Pulmonary artery endothelial cell (primary cell): ENCODE results near the gene NSG1. TPM values are rescaled to one million over a fixed set of nuclear protein-coding genes. Genes with fewer than 3 reads are reported as not detected.
A peak's percentile ranks its signal among the peaks of the same experiment; 100 is the strongest.

ENCODE experiments used
- DNase-seq: peaks from one replicate; pipeline ENCODE4 v3.0.0-alpha.2; 2011; ENCODE audit warnings: low read depth, low spot score
- total RNA-seq: library from RNA; depleted of rRNA; stranded (reverse); fragments of >200 nt; gene quantifications from 2 replicates; pipeline ENCODE4 v1.2.3, GENCODE V29; 2014

Gene NSG1
- total RNA-seq, 1 donor from 2014 or later, result 13.7 TPM

DNA sequence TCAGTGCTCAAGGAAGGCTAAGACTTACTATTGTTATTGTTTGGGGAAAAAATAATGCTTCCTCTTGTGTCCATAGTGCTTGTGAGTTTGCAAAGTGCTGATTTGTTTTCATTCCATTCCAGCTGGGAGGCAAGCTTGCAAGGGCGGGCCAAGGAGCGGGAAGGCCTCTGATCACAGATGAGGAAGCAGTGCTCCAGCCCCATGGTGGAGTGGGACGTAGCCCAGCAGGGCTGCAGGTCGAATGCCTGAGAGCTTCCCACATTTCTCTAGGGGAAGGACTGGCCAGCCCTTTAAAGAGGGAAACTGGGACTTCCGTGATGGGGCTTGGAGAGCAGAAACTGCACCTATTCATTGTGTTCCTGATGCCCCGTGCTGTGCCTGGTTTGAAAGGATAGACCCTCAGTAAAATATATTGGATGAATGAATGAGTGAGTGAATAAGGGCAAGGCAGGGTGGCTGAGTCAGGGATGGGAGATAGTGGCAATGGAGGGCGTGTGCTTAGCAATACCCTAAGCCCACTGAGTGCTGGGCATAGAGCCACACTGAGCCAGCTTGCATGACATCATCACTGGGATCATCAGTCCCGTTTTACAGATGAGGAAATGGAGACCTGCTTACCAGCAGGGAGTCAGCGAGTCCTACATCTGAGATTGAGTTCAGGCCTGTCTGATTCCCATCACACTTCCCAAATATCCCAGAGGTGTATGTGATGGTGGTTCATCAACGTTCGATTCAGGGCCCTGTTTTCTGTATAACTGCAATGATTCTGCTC lies 17.9 kb upstream of the NSG1 start:
- no peak for DNase-seq

- DNase-seq, result no peak
Measured at GRCh38 chr4:4374388-4375098, 12.4 kb upstream of the NSG1 start.

DNA sequence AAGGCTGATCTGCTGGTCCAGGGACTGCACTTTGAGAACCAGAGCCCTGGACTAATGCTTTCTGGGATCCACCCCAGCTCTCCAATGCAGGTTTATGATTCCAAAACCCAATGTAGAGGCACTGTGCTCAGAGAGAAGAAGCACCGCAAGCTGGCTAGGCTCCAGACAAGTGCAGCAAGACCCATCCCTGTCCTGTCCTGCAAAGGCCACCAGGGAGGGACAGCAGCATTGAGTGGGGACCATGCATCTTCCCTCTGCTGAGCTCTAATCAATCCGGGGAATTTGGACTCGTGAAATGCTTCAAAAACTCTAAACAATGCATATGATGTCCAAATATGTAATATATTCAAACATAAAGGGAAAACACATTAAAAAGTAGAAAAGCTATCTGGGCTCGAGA lies 10.8 kb upstream of the NSG1 start:
- DNase-seq, result no peak

GRCh38 chr4:4377191-4377590 lies 9.7 kb upstream of the NSG1 start:
- no peak for DNase-seq

DNA sequence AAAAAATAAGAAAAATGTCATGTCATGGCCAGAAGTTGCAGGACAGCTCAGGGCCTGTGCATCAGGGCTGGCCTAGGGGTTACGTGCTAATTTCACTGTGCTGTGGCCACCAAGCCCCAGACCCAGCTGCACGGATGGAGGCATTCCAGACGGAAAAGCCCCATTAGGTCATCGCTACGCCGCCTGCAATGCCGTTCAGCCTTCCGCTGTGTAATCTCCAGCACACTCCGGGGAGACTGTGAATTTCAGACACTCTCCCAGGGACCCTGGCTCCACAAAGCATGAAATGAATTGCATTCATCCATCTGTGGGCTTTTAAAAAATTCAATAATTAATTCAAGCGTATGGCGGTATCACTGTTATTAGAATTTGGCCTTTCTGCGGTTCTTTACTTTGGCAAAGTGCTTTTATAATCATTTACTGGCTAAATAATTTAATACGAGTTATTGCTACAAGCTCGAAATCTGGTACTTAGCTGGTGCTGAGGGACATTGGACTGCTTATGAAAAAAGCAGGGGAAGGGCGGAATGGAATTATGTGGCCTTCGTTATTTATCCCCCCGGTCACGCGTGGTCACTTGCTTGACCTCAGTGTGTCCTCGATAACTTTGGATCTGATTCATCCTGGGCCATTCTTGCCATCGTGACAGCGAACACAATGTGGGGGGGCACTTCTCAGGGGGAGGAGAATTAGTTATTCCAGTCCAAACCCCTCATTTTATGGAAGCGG lies 9.0 kb upstream of the NSG1 start:
- DNase-seq, result no peak

DNA sequence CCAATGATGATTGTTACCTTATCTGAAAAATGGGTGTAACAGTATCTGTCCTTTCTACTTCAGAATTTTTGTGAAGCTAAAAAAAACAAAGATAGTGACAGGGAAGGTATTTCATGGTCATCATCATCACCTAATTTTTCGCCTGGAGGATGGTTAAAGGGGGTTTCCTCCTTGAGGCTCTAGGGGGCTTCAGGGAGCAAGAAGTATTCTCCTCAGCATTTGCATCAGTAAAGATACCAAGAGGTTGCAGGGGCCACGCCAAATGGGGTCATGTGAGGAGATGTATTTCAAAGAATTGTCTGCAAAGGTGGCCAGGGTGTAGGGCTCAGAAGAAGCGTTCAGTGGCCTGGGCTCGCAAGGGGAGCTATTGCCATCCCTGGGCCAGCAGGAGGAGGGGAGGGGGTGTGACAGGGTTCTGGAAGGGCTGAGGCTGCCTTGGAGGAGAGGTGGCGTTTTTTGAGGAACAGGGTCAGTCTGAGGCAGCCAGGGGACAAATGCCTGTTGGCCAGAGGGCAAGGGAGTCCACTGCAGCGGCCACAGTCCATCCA lies 7.3 kb upstream of the NSG1 start:
- DNase-seq, result no peak

DNA sequence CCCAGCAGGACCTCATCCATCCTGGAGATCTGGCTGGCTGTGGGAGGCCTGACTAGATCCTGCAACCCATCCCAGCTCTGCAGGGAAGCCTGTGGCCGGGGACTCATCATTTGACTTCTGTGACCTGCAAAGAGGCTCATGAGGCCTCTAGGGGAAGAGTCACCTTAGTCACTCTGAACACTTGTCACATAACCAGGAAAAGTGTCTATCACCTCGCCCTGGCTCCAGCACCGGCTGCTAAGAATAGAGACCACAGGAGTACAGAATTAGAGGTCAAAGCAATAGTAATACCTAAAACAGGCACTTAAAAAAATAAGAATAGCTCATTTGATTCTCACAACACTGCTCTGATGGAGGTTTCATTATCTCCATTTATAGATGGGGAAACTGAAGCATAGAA lies 3.8 kb upstream of the NSG1 start:
- DNase-seq, result no peak

DNA sequence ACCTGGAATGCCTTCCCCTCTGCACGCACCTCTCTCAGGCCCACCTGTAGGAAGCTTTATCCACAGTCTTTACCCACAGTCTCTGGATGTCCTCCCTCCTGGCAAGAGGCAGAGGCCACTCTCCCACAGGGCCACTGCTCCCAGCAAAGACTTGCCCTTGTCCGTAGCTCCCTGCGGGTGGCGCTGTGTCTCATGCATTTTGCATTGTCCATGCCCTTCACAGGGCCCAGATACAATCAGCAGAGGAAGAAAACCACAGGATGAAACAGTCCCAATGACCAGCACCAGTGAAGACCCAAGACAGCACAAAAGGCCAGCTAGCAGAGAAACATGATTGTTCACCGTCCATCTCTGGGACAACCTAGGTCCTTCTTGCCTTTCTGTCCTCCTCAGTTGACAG lies 2.1 kb upstream of the NSG1 start:
- no peak for DNase-seq

DNA sequence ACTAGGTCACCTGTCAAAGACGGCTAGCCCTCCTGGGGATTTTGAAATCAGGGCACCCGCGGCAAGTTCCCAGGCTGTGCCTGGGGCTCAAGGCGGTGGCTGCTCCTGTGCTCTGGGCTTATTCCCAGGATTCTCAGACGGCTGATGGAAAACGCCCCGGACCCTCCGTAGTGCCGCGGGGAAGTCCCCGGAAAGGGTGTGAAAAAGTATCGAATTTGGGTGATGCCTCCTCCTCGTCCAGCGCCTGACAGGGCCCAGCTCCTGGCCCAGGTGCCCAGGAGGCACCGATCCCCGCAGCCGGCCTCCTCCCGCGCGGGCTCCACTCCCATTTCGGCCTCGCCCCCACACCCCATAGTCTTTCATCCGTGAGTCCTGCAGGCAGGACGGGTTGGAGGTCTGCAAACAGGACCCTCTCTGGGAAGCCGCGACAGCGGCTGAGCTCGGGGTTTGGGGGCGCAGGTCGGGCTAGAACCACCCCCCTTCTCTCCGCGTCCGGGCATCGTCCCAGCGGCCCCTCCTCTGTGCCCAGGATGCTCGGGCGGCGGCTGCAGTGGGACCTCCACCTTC lies 1.1 kb upstream of the NSG1 start:
- DNase-seq, result no peak

GRCh38 chr4:4386296-4386735 lies 586 bp upstream of the NSG1 start:
- no peak for DNase-seq

GRCh38 chr4:4387531-4388310 lies 819 bp downstream of the NSG1 start:
- DNase-seq, result no peak

DNA sequence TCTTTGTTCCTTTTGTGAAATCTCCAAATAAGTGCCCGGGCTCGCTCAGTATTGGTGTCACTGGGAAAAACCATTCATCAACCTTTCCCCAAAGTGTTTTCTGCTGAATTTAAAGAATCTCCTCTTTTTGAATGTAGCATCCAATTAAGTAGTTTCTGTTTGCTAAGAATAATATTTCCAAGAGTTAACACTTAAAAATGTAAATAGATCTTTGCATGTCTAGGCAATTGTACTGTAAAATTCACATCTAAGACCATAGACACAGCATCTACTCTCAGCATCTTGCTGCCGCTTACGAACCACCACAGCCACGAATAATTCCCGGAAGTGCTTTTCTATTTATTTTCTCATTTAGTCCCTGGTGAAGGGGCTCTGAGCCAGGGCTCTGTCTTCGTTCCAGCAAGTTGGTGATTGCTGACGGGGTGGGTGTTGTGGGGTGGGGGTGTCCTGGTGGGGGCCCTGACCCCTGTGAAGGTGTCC lies 1.4 kb downstream of the NSG1 start:
- no peak for DNase-seq

DNA sequence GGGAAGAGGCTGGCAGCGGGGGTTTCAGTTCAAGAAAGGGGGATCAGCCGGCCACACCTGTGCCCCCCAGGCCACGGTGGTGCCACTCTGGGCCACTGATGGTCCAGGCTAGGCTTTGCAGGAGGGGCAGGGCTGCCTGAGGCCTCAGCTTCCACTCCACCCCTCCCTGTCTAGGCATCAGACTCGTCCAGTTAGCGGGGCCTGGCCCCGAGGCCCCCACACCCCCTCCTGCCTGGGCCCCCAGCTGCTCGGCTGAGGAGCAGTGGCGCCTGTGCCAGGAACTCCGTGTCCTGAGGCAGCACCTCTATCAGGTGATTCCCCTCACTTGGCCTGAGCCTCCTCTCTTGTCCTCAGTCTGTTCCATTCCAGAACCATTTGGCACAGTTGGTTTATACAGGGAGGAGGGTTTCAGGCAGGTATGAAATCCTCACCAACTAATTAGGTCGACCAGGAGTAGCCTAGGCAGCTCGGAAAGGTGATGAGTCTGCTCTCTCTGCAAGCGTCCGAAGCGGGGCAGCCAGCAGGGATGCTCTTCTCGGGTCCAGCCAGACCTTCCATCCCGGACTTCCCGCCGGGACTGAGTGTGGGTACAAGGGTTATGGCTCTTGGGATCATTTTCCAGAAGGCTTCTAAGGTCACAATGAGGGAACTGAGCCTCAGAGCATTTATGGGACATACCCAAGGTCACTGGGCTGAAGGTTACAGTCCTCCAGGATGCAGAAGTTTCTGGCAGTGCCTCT lies 2.1 kb downstream of the NSG1 start:
- DNase-seq, result no peak

DNA sequence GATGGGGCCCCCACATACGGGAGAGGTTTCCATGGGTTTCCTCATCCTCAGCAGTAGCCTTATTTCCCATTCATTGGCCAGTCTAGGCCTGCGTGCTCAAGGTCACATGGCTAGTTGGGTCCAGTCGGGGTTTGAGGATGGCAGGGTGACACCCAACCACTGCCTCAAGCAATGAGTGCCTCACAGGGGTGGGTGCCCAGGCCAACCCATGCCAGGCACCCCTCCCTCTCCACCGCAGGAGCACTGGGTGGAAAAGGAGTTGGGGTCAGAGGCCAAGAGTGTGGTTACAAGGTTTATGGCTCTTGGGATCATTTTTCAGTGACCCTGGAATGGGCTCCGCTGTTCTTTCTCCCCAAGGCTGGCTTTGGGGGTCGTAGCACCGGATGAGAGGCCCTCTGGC lies 3.1 kb downstream of the NSG1 start:
- DNase-seq, result no peak

DNA sequence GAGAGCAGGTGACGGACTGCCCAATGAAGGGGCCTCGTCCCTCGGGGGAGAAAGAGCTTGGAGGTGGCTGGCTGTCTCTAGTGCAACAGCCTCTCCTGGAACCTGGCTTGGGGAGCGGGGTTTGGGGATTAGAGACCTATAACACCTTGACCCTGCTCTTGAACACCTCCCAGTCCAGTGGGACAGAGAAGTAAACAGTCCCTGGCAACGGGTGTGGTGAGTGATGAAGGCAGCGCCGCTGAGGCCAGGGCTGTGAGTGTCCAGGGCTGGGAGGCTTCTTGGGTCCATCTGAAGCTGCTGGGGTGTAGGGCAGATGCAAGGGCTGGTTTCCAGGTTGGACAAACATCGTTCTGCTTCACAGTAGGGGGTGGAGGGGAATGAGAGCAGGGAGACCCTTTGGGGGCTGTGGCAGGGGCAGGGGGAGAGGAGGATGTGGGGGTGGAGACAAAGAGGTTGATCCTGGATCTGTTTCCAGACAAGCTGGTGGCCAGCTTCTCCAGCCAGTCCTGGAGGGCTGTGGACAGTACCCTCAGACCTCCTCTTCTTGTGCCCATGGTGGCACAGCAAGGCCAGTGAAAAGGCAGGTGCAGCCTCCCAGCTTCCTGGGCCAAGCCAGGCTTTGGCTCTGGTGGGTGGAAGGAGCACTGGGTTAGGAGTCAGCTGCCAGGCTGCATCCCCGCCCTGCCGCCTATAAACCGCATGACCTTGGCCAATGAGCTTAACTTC lies 3.8 kb downstream of the NSG1 start:
- no peak for DNase-seq

DNA sequence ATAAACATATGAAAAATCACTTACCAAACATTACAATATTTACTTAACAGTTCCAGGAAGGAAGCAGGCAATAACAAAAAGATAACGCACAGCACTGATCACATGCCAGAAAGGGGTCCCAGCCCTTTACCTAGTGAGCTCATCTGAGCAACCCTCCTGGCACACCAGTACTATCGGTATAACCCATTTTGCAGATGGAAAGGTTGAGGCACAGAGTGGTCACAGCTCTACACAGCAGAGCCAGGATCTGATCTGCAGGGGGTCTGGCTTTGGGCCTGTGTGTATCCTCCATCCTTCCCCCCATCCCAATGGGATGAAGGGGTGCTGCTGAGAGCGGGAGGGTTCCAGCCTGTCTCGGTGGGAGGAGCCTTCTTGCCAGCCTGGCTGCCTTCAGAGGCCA lies 5.0 kb downstream of the NSG1 start:
- DNase-seq, result no peak

- DNase-seq, result no peak
Measured at GRCh38 chr4:4392501-4393183, 5.7 kb downstream of the NSG1 start.

DNA sequence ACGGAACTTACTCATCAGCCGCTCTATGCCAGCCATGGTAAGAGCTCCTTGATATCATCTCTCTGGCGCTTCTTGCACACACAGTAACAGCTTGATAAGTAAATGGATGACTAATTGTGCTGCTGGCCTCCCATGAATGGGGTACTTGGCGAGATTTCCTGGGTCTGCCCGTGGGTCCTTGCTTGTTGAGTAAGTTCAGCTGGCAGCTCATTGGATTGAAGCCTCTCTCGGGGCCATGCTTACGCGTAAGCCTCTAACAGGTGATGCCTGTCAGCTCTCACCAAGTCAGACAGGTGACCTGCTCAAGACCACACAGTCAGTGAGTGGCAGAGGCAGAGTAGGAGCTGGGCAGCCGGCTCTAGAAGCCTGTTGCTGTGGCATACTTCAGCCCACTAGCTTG lies 7.7 kb downstream of the NSG1 start:
- peak; percentile 24 for DNase-seq

DNA sequence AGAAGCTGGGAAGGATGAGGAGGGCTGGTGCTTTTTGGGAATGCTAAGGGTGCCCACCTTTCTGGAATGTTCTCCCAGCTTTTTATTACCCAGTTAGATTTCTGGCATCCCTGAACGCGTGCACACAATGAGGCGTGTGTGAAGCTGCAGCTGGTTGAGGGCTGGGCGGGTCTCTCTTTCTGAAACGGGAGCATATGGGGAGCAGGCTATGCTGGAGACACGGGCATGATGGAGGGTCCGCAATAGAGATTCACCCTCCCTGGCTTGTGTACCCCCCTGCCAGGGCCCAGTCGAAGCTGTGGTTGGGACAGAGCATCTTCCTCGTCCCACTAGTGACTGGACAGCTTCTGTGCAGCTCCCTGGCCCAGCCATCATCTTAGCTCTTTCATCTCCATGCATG lies 8.5 kb downstream of the NSG1 start:
- no peak for DNase-seq
